Retinal pigment epithelial cell (primary cell): Measurements from ENCODE around the gene TARP.
"Not testable (repeated sequence)": the region's sequence is repeated elsewhere in the genome, so short reads cannot be mapped to it uniquely, and the experiment has no call there.

Experiments used
- DNase-seq: peaks from one replicate; pipeline ENCODE4 v3.0.0-alpha.2; 2010; ENCODE audit warnings: low read depth
- H3K4me3 ChIP-seq: 2 replicates; pipeline ENCODE4 v1.5.1; 2011; ENCODE audit warnings: mild to moderate bottlenecking, low read length, control low read depth, moderate library complexity
- CTCF ChIP-seq: conservative IDR thresholded peaks from 2 replicates; pipeline ENCODE4 v1.5.1; 2011; ENCODE audit warnings: low read depth, low read length, control low read depth, inconsistent platforms

The TARP gene

GRCh38 chr7:38280000-38280399, 6.6 kb upstream of the TARP start:
- H3K4me3 ChIP-seq = no peak overlapping the region
- no peak for TF ChIP-seq CTCF
- DNase-seq = no peak

DNA sequence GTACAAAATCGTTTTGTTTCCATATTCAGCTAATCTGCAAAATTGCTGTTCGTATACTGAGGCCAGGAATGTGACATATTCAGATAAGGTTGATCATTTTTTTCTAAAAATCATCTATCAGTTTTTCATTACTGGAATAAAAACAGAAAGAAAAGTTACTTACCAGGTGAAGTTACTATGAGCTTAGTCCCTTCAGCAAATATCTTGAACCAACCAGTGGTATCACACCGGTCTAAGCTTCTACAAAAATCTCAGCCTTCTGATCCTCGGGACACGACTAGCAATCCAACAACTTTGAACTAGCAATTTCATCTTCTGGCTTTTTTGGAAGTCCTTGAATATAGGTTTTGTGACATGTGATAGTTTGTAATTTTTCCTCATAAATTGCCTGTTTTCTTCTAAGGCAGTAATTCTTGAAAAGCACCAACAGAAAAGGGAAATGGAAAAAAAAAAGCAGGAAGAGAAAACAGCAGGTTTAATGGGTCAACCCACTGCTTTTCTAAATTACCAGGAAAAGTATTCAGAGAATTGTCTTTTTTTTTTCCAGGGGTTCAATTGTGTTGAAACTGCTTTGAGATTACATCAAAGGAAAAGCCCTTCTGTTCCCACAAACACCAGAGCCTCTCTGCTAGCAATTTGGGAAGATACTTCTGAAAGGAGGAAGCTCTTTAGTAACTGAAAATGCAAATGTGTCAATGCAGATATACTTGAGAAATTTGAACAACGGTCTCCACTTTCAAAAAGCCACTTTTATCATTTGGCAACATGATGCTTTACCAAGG, 2.9 kb upstream of the TARP start:
- no peak overlapping the region for H3K4me3 ChIP-seq
- TF ChIP-seq CTCF = no peak
- DNase-seq = no peak

DNA sequence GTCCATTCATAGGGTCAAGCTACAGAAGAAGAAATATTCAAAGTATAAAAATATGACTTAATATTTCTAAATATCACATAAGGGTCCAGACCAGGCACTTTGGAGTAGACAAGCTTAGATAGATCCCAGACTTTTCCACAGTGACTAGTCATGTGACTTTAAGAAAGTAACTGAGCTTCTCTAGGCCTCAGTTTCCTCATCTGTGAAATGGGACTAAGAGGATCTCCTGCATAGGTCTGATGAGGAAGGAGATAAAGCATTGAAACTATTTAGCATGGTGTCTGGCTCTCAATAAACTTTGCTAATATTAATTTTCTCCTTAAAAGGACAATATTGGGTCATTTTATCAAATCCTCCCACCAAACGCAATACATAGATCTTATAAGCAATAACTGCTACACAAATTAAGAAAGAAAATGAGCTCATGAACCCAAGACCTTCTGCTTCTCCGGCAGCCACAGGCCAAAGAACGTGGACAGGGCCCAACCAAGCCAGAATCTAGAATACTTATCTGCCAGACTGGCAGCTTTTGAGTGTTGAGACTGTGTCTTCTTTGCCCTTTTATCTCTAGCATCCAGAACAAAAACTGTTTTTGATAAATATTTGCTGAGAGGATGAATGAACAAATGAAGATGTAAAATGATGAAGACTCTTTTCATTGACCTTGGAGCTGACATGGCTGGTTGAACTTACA, 1.6 kb upstream of the TARP start:
- H3K4me3 ChIP-seq = no peak overlapping the region
- TF ChIP-seq CTCF = no peak
- DNase-seq = no peak

GRCh38 chr7:38274486-38274885, 1.1 kb upstream of the TARP start:
- no peak overlapping the region for H3K4me3 ChIP-seq
- no peak for TF ChIP-seq CTCF
- DNase-seq = peak; percentile 39

- not testable (repeated sequence) for H3K4me3 ChIP-seq, DNase-seq
These were observed 3.0 kb downstream of the TARP start for GRCh38 chr7:38270405-38270804.

- not testable (repeated sequence) for DNase-seq, H3K4me3 ChIP-seq
These were observed 3.6 kb downstream of the TARP start for GRCh38 chr7:38269704-38270346.

DNA sequence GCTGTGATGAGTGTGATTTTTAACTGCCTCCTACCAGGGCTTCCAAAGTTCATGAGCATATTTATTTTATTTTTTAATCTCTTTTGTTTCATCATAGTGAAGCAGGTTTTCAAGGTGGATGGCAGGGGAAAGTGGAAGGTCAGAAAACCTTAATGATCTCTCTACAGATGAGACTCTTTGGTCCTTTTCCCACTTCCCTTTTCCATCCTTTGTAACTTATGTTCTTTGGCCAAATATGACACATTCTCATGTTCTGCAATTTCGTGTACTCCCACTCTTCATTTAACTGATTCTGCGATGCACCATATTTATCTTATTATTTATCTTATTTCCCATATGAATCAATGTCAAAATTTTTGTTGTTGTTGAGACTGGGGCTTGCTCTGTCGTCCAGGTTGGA, 7.5 kb downstream of the TARP start:
- DNase-seq, H3K4me3 ChIP-seq: not testable (repeated sequence)

GRCh38 chr7:38264602-38265001, 8.8 kb downstream of the TARP start:
- DNase-seq, H3K4me3 ChIP-seq: not testable (repeated sequence)

DNA sequence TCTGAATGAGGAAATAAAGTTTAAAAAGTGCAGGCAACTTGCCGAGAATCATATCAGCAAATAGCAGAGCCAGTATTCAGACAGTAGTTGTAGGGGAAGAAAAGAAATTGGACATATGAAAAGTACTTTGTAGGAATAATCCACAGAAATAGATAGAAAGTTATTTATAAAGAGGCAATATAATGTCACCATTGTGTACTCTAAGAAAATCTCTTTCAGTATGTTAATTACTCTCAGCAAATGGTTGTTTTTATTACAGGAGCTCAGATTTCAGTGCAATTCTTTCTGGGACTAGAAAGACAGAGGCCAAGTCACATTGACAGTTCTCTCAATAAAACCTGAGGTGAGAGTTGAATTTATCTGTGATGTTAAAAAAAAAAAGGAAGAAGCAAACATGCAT, 10.2 kb downstream of the TARP start:
- not testable (repeated sequence) for DNase-seq, H3K4me3 ChIP-seq

DNA sequence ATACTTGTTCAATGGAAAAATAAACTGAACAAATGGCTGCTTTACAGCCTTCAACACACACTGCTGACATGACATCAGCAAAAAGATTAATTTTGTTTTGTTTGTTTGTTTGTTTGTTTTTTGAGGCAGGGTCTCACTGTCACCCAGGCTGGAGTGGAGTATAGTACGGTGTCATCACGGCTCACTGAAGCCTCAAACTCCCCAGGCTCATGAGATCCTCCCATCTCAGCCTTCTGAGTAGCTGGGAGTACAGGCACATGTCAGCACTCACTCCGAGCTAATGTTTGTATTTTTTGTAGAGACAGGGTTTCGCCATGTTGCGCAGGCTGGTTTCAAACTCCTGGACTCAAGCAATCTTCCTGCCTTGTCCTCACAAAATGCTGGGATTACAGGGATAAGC, 10.9 kb downstream of the TARP start:
- no peak for TF ChIP-seq CTCF
- DNase-seq = no peak

DNA sequence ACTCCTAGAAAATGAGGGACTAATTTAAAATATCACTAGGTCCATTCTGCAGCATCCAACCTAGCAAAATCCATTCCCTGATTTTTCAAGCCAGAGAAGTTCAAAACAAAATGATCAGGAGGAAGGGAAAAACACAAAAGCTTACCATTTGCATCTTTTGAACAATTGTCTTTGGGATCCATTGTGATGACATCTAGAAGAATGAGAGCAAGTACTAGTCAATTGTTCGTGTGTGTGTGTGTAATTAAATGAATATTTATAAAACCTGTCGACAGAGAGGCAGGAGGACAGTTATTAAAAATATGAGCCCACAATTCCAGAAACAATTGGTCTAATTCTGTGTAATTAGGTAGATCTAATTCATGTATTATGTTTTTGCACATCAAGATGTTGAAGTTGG, 11.4 kb downstream of the TARP start:
- DNase-seq, H3K4me3 ChIP-seq: not testable (repeated sequence)

More for the DNA sequence above, 10.9 kb downstream of the TARP start:
- H3K4me3 ChIP-seq = no peak overlapping the region

GRCh38 chr7:38261601-38262000, 11.8 kb downstream of the TARP start:
- not testable (repeated sequence) for H3K4me3 ChIP-seq, DNase-seq

GRCh38 chr7:38259157-38259556, 14.3 kb downstream of the TARP start:
- not testable (repeated sequence) for DNase-seq, H3K4me3 ChIP-seq
